ENCODE results near the gene COTL1.

DNA sequence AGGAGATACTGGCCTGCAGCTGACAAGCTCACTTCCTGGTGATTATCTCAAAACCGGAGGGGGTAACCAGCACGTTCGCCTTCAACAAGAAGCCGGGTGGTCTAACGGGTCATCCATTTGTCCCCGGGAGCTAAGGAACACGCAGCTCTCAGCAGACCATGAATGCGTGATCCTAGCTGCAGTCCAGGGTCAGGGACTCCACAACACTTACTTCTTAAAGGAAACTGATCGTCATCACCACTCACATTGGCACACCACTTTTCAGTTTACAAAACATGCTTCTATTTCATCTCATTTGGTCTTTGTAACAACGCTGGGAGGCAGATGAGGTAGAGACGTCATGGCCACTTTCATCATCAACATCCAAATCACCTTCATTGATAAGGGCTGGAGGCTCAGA is 25.2 kb downstream of the COTL1 start:
- TF ChIP-seq POLR2A (IDR thresholded peaks at IDR 0.05; ENCODE audit: low read length) (no peak), GATA1 (IDR thresholded peaks at IDR 0.05; ENCODE audit: low read depth, low read length) (no peak)
